ENCODE measurements around the gene SLIT1. TPM values are rescaled to one million over a fixed set of nuclear protein-coding genes. Genes with fewer than 3 reads are reported as not detected.

SLIT1 gene
- total RNA-seq, 2 experiments from 2014 or later = 0.13 to 1.0 TPM

- Histone ChIP-seq H3K36me3 (ENCODE audit: insufficient read depth, low read length) (no peaks in the 10 kb centered on the region), H3K4me1 (ENCODE audit: insufficient read depth, low read length, poor library complexity, severe bottlenecking) (no peaks in the 10 kb centered on the region), H3K4me3 (ENCODE audit: low read depth, low read length, poor library complexity, severe bottlenecking) (no peak overlapping the region), H3K27ac (ENCODE audit: low read depth, low read length, poor library complexity, severe bottlenecking) (no peak overlapping the region), H3K4me2 (ENCODE audit: low read length) (no peak overlapping the region), H3K9me2 (ENCODE audit: insufficient read depth, low read length) (no peaks in the 10 kb centered on the region), H3K9me3 (ENCODE audit: low read length) (no peaks in the 10 kb centered on the region), H2AFZ (ENCODE audit: low read length) (no peak overlapping the region), H4K20me1 (ENCODE audit: insufficient read depth, low read length) (no peaks in the 10 kb centered on the region), H3K79me2 (ENCODE audit: insufficient read depth, low read depth, low read length) (no peaks in the 10 kb centered on the region)
- intact Hi-C loops (cut with micrococcal nuclease; ENCODE audit: unreplicated experiment) = no loop called here
- no peak for DNase-seq (ENCODE audit: low spot score)
- POLR2A ChIA-PET = interaction anchor here (0.6 kb wide), 1 partner anchor 479 kb away, joined by 5 read pairs; no protein-coding TSS in a partner anchor
- BruUV-seq (replicated peaks) = no TSS peak
- TF ChIP-seq EZH2phosphoT487 (IDR thresholded peaks at IDR 0.05; ENCODE audit: borderline replicate concordance, low read depth, low read length) (no peak), CTCF (conservative IDR thresholded peaks at IDR 0.05; ENCODE audit: low read length) (no peak)
- CTCF ChIA-PET (ENCODE audit: unreplicated experiment) = no interaction called here
Observed at GRCh38 chr10:97099089-97099488, 86.7 kb downstream of the SLIT1 start.

GRCh38 chr10:97097084-97097433 is 88.7 kb downstream of the SLIT1 start:
- CTCF ChIA-PET (ENCODE audit: unreplicated experiment) = no interaction called here
- Histone ChIP-seq H3K9me2 (ENCODE audit: insufficient read depth, low read length) (no peaks in the 10 kb centered on the region), H2AFZ (ENCODE audit: low read length) (no peak overlapping the region), H3K4me1 (ENCODE audit: insufficient read depth, low read length, poor library complexity, severe bottlenecking) (no peaks in the 10 kb centered on the region), H3K9me3 (ENCODE audit: low read length) (no peaks in the 10 kb centered on the region), H4K20me1 (ENCODE audit: insufficient read depth, low read length) (no peaks in the 10 kb centered on the region), H3K36me3 (ENCODE audit: insufficient read depth, low read length) (no peaks in the 10 kb centered on the region), H3K27ac (ENCODE audit: low read depth, low read length, poor library complexity, severe bottlenecking) (no peak overlapping the region), H3K79me2 (ENCODE audit: insufficient read depth, low read depth, low read length) (no peaks in the 10 kb centered on the region), H3K4me2 (ENCODE audit: low read length) (no peak overlapping the region), H3K4me3 (ENCODE audit: low read depth, low read length, poor library complexity, severe bottlenecking) (no peak overlapping the region)
- no TSS peak for BruUV-seq (replicated peaks)
- POLR2A ChIA-PET = interaction anchor here (1.1 kb wide), 1 partner anchor 28 kb away, joined by 5 read pairs; no protein-coding TSS in a partner anchor
- intact Hi-C loops (cut with micrococcal nuclease; ENCODE audit: unreplicated experiment) = no loop called here
- no peak for TF ChIP-seq CTCF (conservative IDR thresholded peaks at IDR 0.05; ENCODE audit: low read length)
- TF ChIP-seq EZH2phosphoT487 (IDR thresholded peaks at IDR 0.05; ENCODE audit: borderline replicate concordance, low read depth, low read length) = no peak
- no peak for DNase-seq (ENCODE audit: low spot score)

GRCh38 chr10:97096261-97097083 is 89.3 kb downstream of the SLIT1 start:
- no TSS peak for BruUV-seq (replicated peaks)
- Histone ChIP-seq H3K4me1 (ENCODE audit: insufficient read depth, low read length, poor library complexity, severe bottlenecking) (no peaks in the 10 kb centered on the region), H3K4me3 (ENCODE audit: low read depth, low read length, poor library complexity, severe bottlenecking) (no peak overlapping the region), H2AFZ (ENCODE audit: low read length) (no peak overlapping the region), H3K9me2 (ENCODE audit: insufficient read depth, low read length) (no peaks in the 10 kb centered on the region), H3K27ac (ENCODE audit: low read depth, low read length, poor library complexity, severe bottlenecking) (no peak overlapping the region), H3K36me3 (ENCODE audit: insufficient read depth, low read length) (no peaks in the 10 kb centered on the region), H3K79me2 (ENCODE audit: insufficient read depth, low read depth, low read length) (no peaks in the 10 kb centered on the region), H3K4me2 (ENCODE audit: low read length) (no peak overlapping the region), H3K9me3 (ENCODE audit: low read length) (no peaks in the 10 kb centered on the region), H4K20me1 (ENCODE audit: insufficient read depth, low read length) (no peaks in the 10 kb centered on the region)
- ChIA-PET CTCF (ENCODE audit: unreplicated experiment) (no interaction called here), POLR2A (interaction anchor here (1.1 kb wide), 1 partner anchor 29 kb away, joined by 5 read pairs; no protein-coding TSS in a partner anchor)
- intact Hi-C loops (cut with micrococcal nuclease; ENCODE audit: unreplicated experiment) = no loop called here
- no peak for TF ChIP-seq CTCF (conservative IDR thresholded peaks at IDR 0.05; ENCODE audit: low read length)
- TF ChIP-seq EZH2phosphoT487 (IDR thresholded peaks at IDR 0.05; ENCODE audit: borderline replicate concordance, low read depth, low read length) = no peak; the same call in 1 of the 2 replicates
- no peak for DNase-seq (ENCODE audit: low spot score)
